Measurements from ENCODE around the gene CDKAL1.

The CDKAL1 gene

DNA sequence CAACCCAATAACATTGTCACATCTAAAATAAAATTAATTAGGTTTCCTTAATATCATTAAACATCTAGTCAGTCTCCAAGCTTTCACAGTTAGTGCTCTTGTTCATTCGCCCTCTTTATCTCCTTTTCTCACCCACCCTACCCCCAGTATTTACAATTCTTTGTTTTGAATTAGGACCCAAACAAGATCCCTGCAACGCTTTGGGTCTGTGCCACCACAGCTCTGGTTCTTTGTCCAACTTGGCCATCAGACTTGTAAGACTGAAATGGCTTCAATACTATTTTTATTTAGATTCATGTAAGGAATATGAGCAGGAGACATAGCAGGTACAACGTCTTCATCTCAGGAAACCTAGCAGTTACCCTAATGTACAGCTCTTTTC is 276.5 kb downstream of the CDKAL1 start:
- no CpG with 5 or more reads among the region's 3 CpGs for WGBS, 2 donors (ENCODE audit: extremely low coverage in 2 of 2, insufficient read length in 2 of 2, insufficient replicate concordance in 1 of 2)
- Histone ChIP-seq H4K8ac (ENCODE audit: low read depth, low read length) (no peak overlapping the region), H3K36me3 (replicated peaks in 1 of 2; ENCODE audit: control insufficient read depth in 2 of 2, insufficient read depth in 2 of 2, low read length in 2 of 2) (no peaks in the 10 kb centered on the region), H3K14ac (ENCODE audit: low read length) (no peak overlapping the region), H3K4me1 (ENCODE audit: control insufficient read depth in 2 of 2, insufficient read depth in 1 of 2, low read depth in 1 of 2, low read length in 2 of 2) (peaks cover 6 to 13% of the 10 kb centered on the region in 2 donors), H2AK5ac (ENCODE audit: low read depth, low read length) (no peak overlapping the region), H3K23ac (ENCODE audit: low read depth, low read length, poor library complexity) (no peak overlapping the region), H3K27ac (replicated peaks; ENCODE audit: low read length) (no peak overlapping the region), H3K9me3 (replicated peaks in 1 of 2; ENCODE audit: control insufficient read depth in 2 of 2, insufficient read depth in 1 of 2, low read depth in 1 of 2, low read length in 2 of 2) (peaks cover 0 to 6% of the 10 kb centered on the region in 2 donors), H3K9ac (ENCODE audit: low read depth, low read length, poor library complexity) (no peak overlapping the region), H2BK12ac (ENCODE audit: low read length) (no peak overlapping the region), H2BK5ac (ENCODE audit: low read length) (no peak overlapping the region), H3K27me3 (ENCODE audit: control insufficient read depth in 3 of 3, insufficient read depth in 3 of 3, low read depth in 1 of 3, low read length in 3 of 3) (no peaks in the 10 kb centered on the region), H2AFZ (ENCODE audit: low read length) (peak overlapping the region; percentile 65), H3K4me2 (ENCODE audit: insufficient read depth, low read length, poor library complexity, severe bottlenecking) (no peak overlapping the region), H4K91ac (ENCODE audit: low read depth, low read length, poor library complexity) (no peak overlapping the region), H3K79me1 (ENCODE audit: low read depth, low read length) (no peaks in the 10 kb centered on the region), H3K18ac (ENCODE audit: low read length) (no peak overlapping the region), H2BK15ac (ENCODE audit: low read length) (no peak overlapping the region), H2BK120ac (ENCODE audit: low read depth, low read length) (no peak overlapping the region), H3K4ac (ENCODE audit: low read length) (no peak overlapping the region), H3K4me3 (ENCODE audit: low read length in 2 of 2) (no peak overlapping the region)
- no peak for DNase-seq (ENCODE audit: low spot score)

DNA sequence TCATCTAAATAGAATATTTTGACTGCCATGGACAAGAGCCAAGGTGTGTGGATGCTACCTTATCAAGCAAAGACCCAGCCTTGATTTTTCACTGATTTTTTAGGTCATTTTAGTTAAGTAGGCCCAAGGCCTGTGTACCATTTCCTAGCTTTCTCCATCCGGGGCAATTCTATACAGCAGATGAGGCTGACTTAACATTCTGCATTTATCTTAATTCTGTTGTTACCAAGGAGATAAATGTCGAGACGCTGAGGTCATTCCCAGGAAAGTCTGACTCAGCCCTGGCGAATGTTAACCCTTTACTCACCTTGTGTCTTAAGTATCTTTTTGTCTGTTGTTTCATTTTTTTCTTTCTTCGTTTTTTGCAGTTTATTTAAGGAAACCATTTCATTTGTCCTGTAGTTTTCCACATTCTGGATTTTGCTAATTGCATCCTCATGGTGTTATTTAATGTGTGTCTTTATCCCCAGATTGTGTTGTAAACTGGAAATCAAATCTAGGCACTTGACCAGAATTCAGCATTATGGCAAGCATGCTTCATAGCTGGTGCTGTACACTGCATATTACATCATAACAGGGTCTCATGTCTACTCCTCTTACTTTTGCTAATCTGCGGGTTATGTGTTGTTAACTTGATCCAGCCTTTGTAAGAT is 277.0 kb downstream of the CDKAL1 start:
- Histone ChIP-seq H3K27ac (replicated peaks; ENCODE audit: low read length) (no peak overlapping the region), H3K14ac (ENCODE audit: low read length) (no peak overlapping the region), H3K27me3 (ENCODE audit: control insufficient read depth in 3 of 3, insufficient read depth in 3 of 3, low read depth in 1 of 3, low read length in 3 of 3) (no peaks in the 10 kb centered on the region), H3K4ac (ENCODE audit: low read length) (no peak overlapping the region), H4K91ac (ENCODE audit: low read depth, low read length, poor library complexity) (no peak overlapping the region), H3K79me1 (ENCODE audit: low read depth, low read length) (no peaks in the 10 kb centered on the region), H4K8ac (ENCODE audit: low read depth, low read length) (no peak overlapping the region), H2BK12ac (ENCODE audit: low read length) (no peak overlapping the region), H2BK15ac (ENCODE audit: low read length) (no peak overlapping the region), H2BK120ac (ENCODE audit: low read depth, low read length) (no peak overlapping the region), H3K9me3 (replicated peaks in 1 of 2; ENCODE audit: control insufficient read depth in 2 of 2, insufficient read depth in 1 of 2, low read depth in 1 of 2, low read length in 2 of 2) (peaks cover 0 to 4% of the 10 kb centered on the region in 2 donors), H3K18ac (ENCODE audit: low read length) (no peak overlapping the region), H3K4me2 (ENCODE audit: insufficient read depth, low read length, poor library complexity, severe bottlenecking) (no peak overlapping the region), H3K4me1 (ENCODE audit: control insufficient read depth in 2 of 2, insufficient read depth in 1 of 2, low read depth in 1 of 2, low read length in 2 of 2) (peaks cover 6 to 13% of the 10 kb centered on the region in 2 donors), H3K4me3 (ENCODE audit: low read length in 2 of 2) (no peak overlapping the region), H2AK5ac (ENCODE audit: low read depth, low read length) (no peak overlapping the region), H3K23ac (ENCODE audit: low read depth, low read length, poor library complexity) (no peak overlapping the region), H3K9ac (ENCODE audit: low read depth, low read length, poor library complexity) (no peak overlapping the region), H2BK5ac (ENCODE audit: low read length) (no peak overlapping the region), H2AFZ (ENCODE audit: low read length) (peak overlapping the region; percentile 65), H3K36me3 (replicated peaks in 1 of 2; ENCODE audit: control insufficient read depth in 2 of 2, insufficient read depth in 2 of 2, low read length in 2 of 2) (no peaks in the 10 kb centered on the region)
- no CpG with 5 or more reads among the region's 6 CpGs for WGBS, 2 donors (ENCODE audit: extremely low coverage in 2 of 2, insufficient read length in 2 of 2, insufficient replicate concordance in 1 of 2)
- peak; percentile 55 for DNase-seq (ENCODE audit: low spot score)

GRCh38 chr6:20812776-20813175 is 278.5 kb downstream of the CDKAL1 start:
- no peak overlapping the region for H2BK120ac ChIP-seq (ENCODE audit: low read depth, low read length)
- no peak overlapping the region for H3K4me3 ChIP-seq (ENCODE audit: low read length in 2 of 2)
- no peak overlapping the region for H3K4ac ChIP-seq (ENCODE audit: low read length)
- peaks cover 6 to 13% of the 10 kb centered on the region in 2 donors for H3K4me1 ChIP-seq (ENCODE audit: control insufficient read depth in 2 of 2, insufficient read depth in 1 of 2, low read depth in 1 of 2, low read length in 2 of 2)
- no peak overlapping the region for H2BK15ac ChIP-seq (ENCODE audit: low read length)
- no peak overlapping the region for H3K18ac ChIP-seq (ENCODE audit: low read length)
- no peaks in the 10 kb centered on the region for H3K27me3 ChIP-seq (ENCODE audit: control insufficient read depth in 3 of 3, insufficient read depth in 3 of 3, low read depth in 1 of 3, low read length in 3 of 3)
- H3K36me3 ChIP-seq (replicated peaks in 1 of 2; ENCODE audit: control insufficient read depth in 2 of 2, insufficient read depth in 2 of 2, low read length in 2 of 2) = no peaks in the 10 kb centered on the region
- no peak for DNase-seq (ENCODE audit: low spot score)
- no peaks in the 10 kb centered on the region for H3K79me1 ChIP-seq (ENCODE audit: low read depth, low read length)
- no peak overlapping the region for H3K9ac ChIP-seq (ENCODE audit: low read depth, low read length, poor library complexity)
- H4K91ac ChIP-seq (ENCODE audit: low read depth, low read length, poor library complexity) = no peak overlapping the region
- no peak overlapping the region for H2BK5ac ChIP-seq (ENCODE audit: low read length)
- no peak overlapping the region for H2BK12ac ChIP-seq (ENCODE audit: low read length)
- no peak overlapping the region for H2AFZ ChIP-seq (ENCODE audit: low read length)
- H3K23ac ChIP-seq (ENCODE audit: low read depth, low read length, poor library complexity) = no peak overlapping the region
- no peak overlapping the region for H2AK5ac ChIP-seq (ENCODE audit: low read depth, low read length)
- H3K14ac ChIP-seq (ENCODE audit: low read length) = no peak overlapping the region
- H3K4me2 ChIP-seq (ENCODE audit: insufficient read depth, low read length, poor library complexity, severe bottlenecking) = no peak overlapping the region
- no CpG with 5 or more reads among the region's 2 CpGs for WGBS, 2 donors (ENCODE audit: extremely low coverage in 2 of 2, insufficient read length in 2 of 2, insufficient replicate concordance in 1 of 2)
- H3K9me3 ChIP-seq (replicated peaks in 1 of 2; ENCODE audit: control insufficient read depth in 2 of 2, insufficient read depth in 1 of 2, low read depth in 1 of 2, low read length in 2 of 2) = no peaks in the 10 kb centered on the region
- no peak overlapping the region for H3K27ac ChIP-seq (replicated peaks; ENCODE audit: low read length)
- H4K8ac ChIP-seq (ENCODE audit: low read depth, low read length) = no peak overlapping the region

DNA sequence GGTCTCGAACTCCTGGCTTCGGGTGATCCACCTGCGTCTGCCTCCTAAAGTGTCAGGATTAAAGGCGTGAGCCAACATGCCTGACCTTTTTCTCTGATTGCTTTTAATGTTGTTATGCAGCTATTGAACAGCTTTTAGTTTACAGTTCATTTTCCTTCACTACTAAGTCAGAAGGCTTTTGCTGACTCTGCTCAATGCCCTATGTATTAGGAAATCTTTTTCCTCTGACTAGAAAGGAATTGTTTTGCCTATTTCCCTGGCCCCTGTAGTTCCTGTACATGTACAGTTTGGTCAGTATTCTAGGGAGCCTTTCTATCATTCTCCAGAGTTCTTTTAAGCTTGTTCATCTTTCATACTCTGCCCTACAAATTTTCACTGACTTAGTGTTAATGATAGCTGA is 280.2 kb downstream of the CDKAL1 start:
- Histone ChIP-seq H2BK15ac (ENCODE audit: low read length) (no peak overlapping the region), H2BK12ac (ENCODE audit: low read length) (no peak overlapping the region), H2AFZ (ENCODE audit: low read length) (no peak overlapping the region), H3K79me1 (ENCODE audit: low read depth, low read length) (no peaks in the 10 kb centered on the region), H4K8ac (ENCODE audit: low read depth, low read length) (no peak overlapping the region), H3K4me2 (ENCODE audit: insufficient read depth, low read length, poor library complexity, severe bottlenecking) (no peak overlapping the region), H2BK120ac (ENCODE audit: low read depth, low read length) (no peak overlapping the region), H3K27ac (replicated peaks; ENCODE audit: low read length) (no peak overlapping the region), H3K36me3 (replicated peaks in 1 of 2; ENCODE audit: control insufficient read depth in 2 of 2, insufficient read depth in 2 of 2, low read length in 2 of 2) (no peaks in the 10 kb centered on the region), H3K9ac (ENCODE audit: low read depth, low read length, poor library complexity) (no peak overlapping the region), H4K91ac (ENCODE audit: low read depth, low read length, poor library complexity) (no peak overlapping the region), H2AK5ac (ENCODE audit: low read depth, low read length) (no peak overlapping the region), H3K4me1 (ENCODE audit: control insufficient read depth in 2 of 2, insufficient read depth in 1 of 2, low read depth in 1 of 2, low read length in 2 of 2) (peaks cover 6 to 13% of the 10 kb centered on the region in 2 donors), H3K27me3 (ENCODE audit: control insufficient read depth in 3 of 3, insufficient read depth in 3 of 3, low read depth in 1 of 3, low read length in 3 of 3) (no peaks in the 10 kb centered on the region), H3K9me3 (replicated peaks in 1 of 2; ENCODE audit: control insufficient read depth in 2 of 2, insufficient read depth in 1 of 2, low read depth in 1 of 2, low read length in 2 of 2) (no peaks in the 10 kb centered on the region), H3K23ac (ENCODE audit: low read depth, low read length, poor library complexity) (no peak overlapping the region), H2BK5ac (ENCODE audit: low read length) (no peak overlapping the region), H3K4me3 (ENCODE audit: low read length in 2 of 2) (no peak overlapping the region), H3K4ac (ENCODE audit: low read length) (no peak overlapping the region), H3K18ac (ENCODE audit: low read length) (no peak overlapping the region), H3K14ac (ENCODE audit: low read length) (no peak overlapping the region)
- no CpG with 5 or more reads among the region's 4 CpGs for WGBS, 2 donors (ENCODE audit: extremely low coverage in 2 of 2, insufficient read length in 2 of 2, insufficient replicate concordance in 1 of 2)
- DNase-seq (ENCODE audit: low spot score) = no peak

Measured in neuronal stem cell (in vitro differentiated cells).